Measurements from ENCODE around the gene MMP24OS. TPM values are rescaled to one million over a fixed set of nuclear protein-coding genes. Genes with fewer than 3 reads are reported as not detected.

MMP24OS gene
- total RNA-seq, 3 donors from 2014 or later: 17.4 to 34.1 (median 32.9) TPM

GRCh38 chr20:35286899-35287508 is 9.1 kb upstream of the MMP24OS start:
- no peak for DNase-seq (ENCODE audit: low spot score in 2 of 2)
- TF ChIP-seq CTCF (IDR thresholded peaks at IDR 0.05) (no peak), POLR2A (IDR thresholded peaks at IDR 0.05) (no peak), POLR2AphosphoS5 (IDR thresholded peaks at IDR 0.05) (no peak)
- Histone ChIP-seq H3K27me3 (no peaks in the 10 kb centered on the region), H3K4me3 (no peak overlapping the region), H3K36me3 (no peaks in the 10 kb centered on the region), H3K9me3 (no peaks in the 10 kb centered on the region), H3K4me1 (peaks cover 0 to 9% of the 10 kb centered on the region in 2 donors), H3K27ac (no peak overlapping the region)
- intact Hi-C loops (cut with DNase I; ENCODE audit: low total_unique reads): no loop called here

- H3K9me3 ChIP-seq: no peaks in the 10 kb centered on the region
- H3K4me1 ChIP-seq: peaks cover 0 to 9% of the 10 kb centered on the region in 2 donors
- H3K4me3 ChIP-seq: no peak overlapping the region
- no peak overlapping the region for H3K27ac ChIP-seq
- intact Hi-C loops (cut with DNase I; ENCODE audit: low total_unique reads): no loop called here
- DNase-seq (ENCODE audit: low spot score in 2 of 2): no peak
- H3K36me3 ChIP-seq: no peaks in the 10 kb centered on the region
- TF ChIP-seq CTCF (IDR thresholded peaks at IDR 0.05) (no peak), POLR2A (IDR thresholded peaks at IDR 0.05) (no peak), POLR2AphosphoS5 (IDR thresholded peaks at IDR 0.05) (no peak)
- H3K27me3 ChIP-seq: no peaks in the 10 kb centered on the region
Observed at GRCh38 chr20:35286077-35286898, 8.4 kb upstream of the MMP24OS start.

GRCh38 chr20:35285806-35286076 is 7.8 kb upstream of the MMP24OS start:
- Histone ChIP-seq H3K27ac (no peak overlapping the region), H3K36me3 (no peaks in the 10 kb centered on the region), H3K4me3 (no peak overlapping the region), H3K27me3 (no peaks in the 10 kb centered on the region), H3K9me3 (no peaks in the 10 kb centered on the region), H3K4me1 (peaks cover 0 to 9% of the 10 kb centered on the region in 2 donors)
- no peak for TF ChIP-seq POLR2A (IDR thresholded peaks at IDR 0.05)
- DNase-seq (ENCODE audit: low spot score in 2 of 2): no peak
- intact Hi-C loops (cut with DNase I; ENCODE audit: low total_unique reads): no loop called here

- TF ChIP-seq POLR2AphosphoS5 (IDR thresholded peaks at IDR 0.05) (no peak), CTCF (IDR thresholded peaks at IDR 0.05) (no peak)
- Histone ChIP-seq H3K4me1 (peaks cover 0 to 9% of the 10 kb centered on the region in 2 donors), H3K27ac (peak overlapping the region; percentile 83 to 93), H3K27me3 (no peaks in the 10 kb centered on the region), H3K36me3 (peaks cover 4% of the 10 kb centered on the region), H3K9me3 (no peaks in the 10 kb centered on the region), H3K4me3 (peak overlapping the region; percentile 64 to 93 (median 90))
- intact Hi-C loops (cut with DNase I; ENCODE audit: low total_unique reads): no loop called here
- DNase-seq (ENCODE audit: low spot score in 2 of 2): no peak
Observed at GRCh38 chr20:35284992-35285805, 7.3 kb upstream of the MMP24OS start.

- H3K4me3 ChIP-seq: peak within 1 kb of the TSS; percentile 64 to 93 (median 90)
- no peaks in the 10 kb centered on the region for H3K9me3 ChIP-seq
- intact Hi-C loops (cut with DNase I; ENCODE audit: low total_unique reads): no loop called here
- H3K36me3 ChIP-seq: peaks cover 4% of the 10 kb centered on the region
- peaks cover 0 to 9% of the 10 kb centered on the region in 2 donors for H3K4me1 ChIP-seq
- H3K27me3 ChIP-seq: no peaks in the 10 kb centered on the region
- TF ChIP-seq POLR2AphosphoS5 (IDR thresholded peaks at IDR 0.05) (peak in 2 of 3 donors; percentile 18 to 33), POLR2A (IDR thresholded peaks at IDR 0.05) (no peak), CTCF (IDR thresholded peaks at IDR 0.05) (no peak)
- peak; percentile 58 to 72 for DNase-seq (ENCODE audit: low spot score in 2 of 2)
- H3K27ac ChIP-seq: peak within 1 kb of the TSS; percentile 83 to 93
Observed at GRCh38 chr20:35284267-35284991, 6.5 kb upstream of the MMP24OS start, which contains the start of gene EIF6. EIF6 (minus strand) TSS chr20:35284772; CDS start chr20:35284487, 285 bp downstream.

All from breast epithelium (tissue), 4 donors.